Gastroesophageal sphincter (tissue), 3 donors: Measurements from ENCODE around the gene TSSK3.

Experiments
- CTCF ChIP-seq, 4 experiments: fragments of 200-600 bp in 2 of 4; fragments of 450-650 bp in 2 of 4; sonication (generic) in 1 of 4; IDR thresholded peaks; one replicate each; pipeline ENCODE4 v1.5.1; 2017 to 2019; ENCODE audit warnings: antibody characterized with exemption in 4 of 4, mild to moderate bottlenecking in 2 of 4, moderate library complexity in 2 of 4
- POLR2A ChIP-seq, 2 donors: fragments of 450-650 bp; IDR thresholded peaks; one replicate each; pipeline ENCODE4 v1.6.1; 2017; ENCODE audit warnings: antibody characterized with exemption in 2 of 2, mild to moderate bottlenecking in 2 of 2, moderate library complexity in 1 of 2

- TF ChIP-seq POLR2A (IDR thresholded peaks at IDR 0.05) (no peak), CTCF (IDR thresholded peaks at IDR 0.05) (no peak)
These were observed 11.8 kb downstream of the TSSK3 start for GRCh38 chr1:32373996-32374592.
